ENCODE data around the gene DLEC1. TPM values are rescaled to one million over a fixed set of nuclear protein-coding genes. Genes with fewer than 3 reads are reported as not detected.

Gene DLEC1
- total and polyA plus RNA-seq, 2 of the 4 experiments (the other 2 are of a cell fraction), result 0.03 TPM; not detected in 1

DNA sequence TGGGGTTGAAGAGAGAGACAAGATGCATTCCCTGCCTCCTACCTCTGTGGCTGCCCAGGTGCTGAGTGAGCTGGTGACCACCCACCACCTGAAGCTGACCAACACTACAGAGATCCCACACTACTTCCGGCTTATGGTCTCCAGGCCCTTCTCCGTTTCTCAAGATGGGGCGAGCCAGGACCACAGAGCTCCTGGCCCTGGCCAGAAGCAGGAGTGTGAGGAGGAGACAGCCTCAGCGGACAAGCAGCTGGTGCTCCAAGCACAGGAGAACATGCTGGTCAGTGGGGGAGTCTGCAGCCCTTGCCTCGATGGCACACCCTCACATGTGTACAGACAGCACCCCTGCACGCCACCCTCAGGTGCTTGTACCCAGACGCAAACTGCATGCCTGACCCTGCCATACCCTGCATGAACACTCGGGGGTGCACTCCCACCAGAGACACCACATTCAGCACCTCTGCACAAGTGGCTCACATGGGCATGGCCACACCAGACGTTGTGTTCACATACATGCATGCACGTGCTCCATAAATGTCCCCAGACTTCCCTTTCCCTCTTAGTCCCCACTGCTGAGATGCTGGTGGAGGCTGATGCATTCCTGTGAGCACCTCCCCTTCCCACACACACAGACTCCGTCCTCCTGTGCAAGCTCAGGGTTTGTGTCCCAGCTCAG lies 78.9 kb downstream of the DLEC1 start (continued):
- no peak for TF ChIP-seq CHD1 (IDR thresholded peaks at IDR 0.05; ENCODE audit: low read depth, low read length)

DNA sequence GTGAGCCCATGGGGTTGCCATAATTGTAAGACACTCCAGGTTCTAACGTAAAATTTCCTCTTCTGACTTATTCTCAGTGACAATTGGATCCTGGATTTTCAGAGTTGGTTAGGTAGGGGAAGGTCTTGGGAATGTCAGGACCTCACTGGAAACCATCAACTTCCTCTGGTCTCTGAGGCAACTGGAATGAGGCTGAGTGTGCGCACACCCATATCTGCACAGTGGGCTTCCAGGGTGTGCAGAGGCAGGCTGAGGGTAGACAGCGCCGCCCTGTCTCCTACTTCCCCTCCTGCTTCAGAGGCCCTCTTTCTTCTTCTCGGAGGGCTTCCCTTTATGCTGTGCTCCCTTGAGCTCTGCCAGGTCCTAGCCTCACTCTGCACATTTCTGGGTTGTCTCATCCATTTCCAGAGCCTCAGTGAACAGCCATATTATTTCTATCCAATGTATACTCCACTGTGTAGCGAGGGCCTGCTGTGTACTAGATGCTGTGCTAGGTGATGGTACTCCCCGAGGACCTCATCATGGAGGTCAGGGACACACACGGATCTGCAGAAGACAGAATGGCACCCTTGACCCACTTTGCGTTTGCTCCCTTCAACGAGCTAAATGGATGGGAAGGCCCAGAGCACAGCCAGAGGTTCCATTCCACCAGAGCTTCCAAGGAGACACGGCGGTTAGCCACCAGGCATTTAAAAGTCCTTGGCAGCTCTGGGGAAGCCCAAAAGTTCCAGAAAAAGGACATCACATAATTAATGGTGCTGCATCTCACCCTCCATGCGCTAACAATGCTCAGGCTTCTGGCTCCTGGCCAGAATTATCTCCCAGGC lies 79.6 kb downstream of the DLEC1 start:
- ATAC-seq (ENCODE audit: low read depth) (no peak), DNase-seq (no peak)
- no peak overlapping the region for H2BK20ac ChIP-seq (ENCODE audit: low read depth, low read length)
- TF ChIP-seq MAFK (IDR thresholded peaks at IDR 0.05; ENCODE audit: low read depth, low read length), result no peak
- TF ChIP-seq MAZ (IDR thresholded peaks at IDR 0.05; ENCODE audit: borderline replicate concordance, low read depth, low read length), result no peak
- TF ChIP-seq, protein P1, sequence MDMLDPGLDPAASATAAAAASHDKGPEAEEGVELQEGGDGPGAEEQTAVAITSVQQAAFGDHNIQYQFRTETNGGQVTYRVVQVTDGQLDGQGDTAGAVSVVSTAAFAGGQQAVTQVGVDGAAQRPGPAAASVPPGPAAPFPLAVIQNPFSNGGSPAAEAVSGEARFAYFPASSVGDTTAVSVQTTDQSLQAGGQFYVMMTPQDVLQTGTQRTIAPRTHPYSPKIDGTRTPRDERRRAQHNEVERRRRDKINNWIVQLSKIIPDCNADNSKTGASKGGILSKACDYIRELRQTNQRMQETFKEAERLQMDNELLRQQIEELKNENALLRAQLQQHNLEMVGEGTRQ (IDR thresholded peaks at IDR 0.05; ENCODE audit: low read depth, low read length), result no peak
- no peak for TF ChIP-seq RFX5 (IDR thresholded peaks at IDR 0.05; ENCODE audit: low read depth, low read length)
- TF ChIP-seq MXI1 (IDR thresholded peaks at IDR 0.05; ENCODE audit: borderline replicate concordance, low read depth, low read length), result no peak
- no peak for TF ChIP-seq FOS (IDR thresholded peaks at IDR 0.05; ENCODE audit: low read depth, low read length)
- TF ChIP-seq SMC3 (IDR thresholded peaks at IDR 0.05; ENCODE audit: low read depth, low read length), result no peak
- POLR2A ChIA-PET (ENCODE audit: unreplicated experiment), result no interaction called here
- H3K27me3 ChIP-seq (ENCODE audit: control insufficient read depth, insufficient read depth, low read length), result peaks cover 6% of the 10 kb centered on the region; the same call in 1 of the 2 replicates
- no peak overlapping the region for H3K27ac ChIP-seq (ENCODE audit: insufficient read depth, low read length)
- H3K56ac ChIP-seq (ENCODE audit: extremely low read depth, insufficient read depth, low read length), result no peak overlapping the region
- intact Hi-C loops (cut with micrococcal nuclease), result loop anchor here (1.0 to 2.0 kb wide), 3 partner anchors 180 to 362 kb away; partner anchors contain the start of gene XYLB
- no peak overlapping the region for H2BK5ac ChIP-seq (ENCODE audit: low read depth, low read length, poor library complexity, severe bottlenecking)
- H3K4me1 ChIP-seq (ENCODE audit: control insufficient read depth, insufficient read depth, low read length), result no peaks in the 10 kb centered on the region
- no peak overlapping the region for H3K9ac ChIP-seq (ENCODE audit: low read depth, low read length)
- no peak overlapping the region for H4K91ac ChIP-seq (ENCODE audit: insufficient read depth, low read depth, low read length)
- no peak overlapping the region for H4K5ac ChIP-seq (ENCODE audit: low read depth, low read length)
- no peaks in the 10 kb centered on the region for H3K79me1 ChIP-seq (ENCODE audit: low read depth in 1 of 2, low read length in 2 of 2)
- H3K9me1 ChIP-seq (ENCODE audit: insufficient read depth, low read length), result 0 out of 2 replicates have a peak, but pooled peaks cover 3% of the 10 kb centered on the region
- no peak overlapping the region for H4K8ac ChIP-seq (ENCODE audit: low read depth in 2 of 2, low read length in 2 of 2)
- no peak overlapping the region for H3K4me2 ChIP-seq (ENCODE audit: low read depth, low read length)
- H4K20me1 ChIP-seq (ENCODE audit: insufficient read depth, low read length), result no peaks in the 10 kb centered on the region
- no peak overlapping the region for H2BK120ac ChIP-seq (ENCODE audit: low read depth, low read length)
- no peak overlapping the region for H2BK15ac ChIP-seq (ENCODE audit: low read depth, low read length)
- CTCF ChIA-PET, result interaction anchor here (1.0 kb wide), 2 partner anchors 19 to 228 kb away, joined by 3 to 6 read pairs; partner anchors contain the start of genes ACAA1 and XYLB
- no peak overlapping the region for H3K4me3 ChIP-seq (ENCODE audit: insufficient read depth, low read depth, low read length)
- WGBS, 2 experiments (ENCODE audit: extremely low coverage in 2 of 2, insufficient read length in 1 of 2), result 89% methylated on average over 7 of the region's 13 CpGs; no CpG with 5 or more reads in 1 of the 2 experiments
- dilution Hi-C loops (cut with HindIII; ENCODE audit: low sequenced_read_pairs, unreplicated experiment), result no loop called here
- in situ Hi-C loops (cut with MboI; ENCODE audit: low sequenced_read_pairs), result no loop called here
- no peak overlapping the region for H3K18ac ChIP-seq (ENCODE audit: low read depth, low read length)
- no peaks in the 10 kb centered on the region for H3K9me3 ChIP-seq (ENCODE audit: control insufficient read depth, insufficient read depth, low read length)
- no peak overlapping the region for H3K14ac ChIP-seq (replicated peaks; ENCODE audit: low read depth, low read length)
- peaks cover 19% of the 10 kb centered on the region for H3K36me3 ChIP-seq (ENCODE audit: control insufficient read depth, insufficient read depth, low read length)
- peak overlapping the region; percentile 61 for H2AFZ ChIP-seq (replicated peaks; ENCODE audit: low read length, poor library complexity)
- BruUV-seq (replicated peaks), result no TSS peak
- H3K4ac ChIP-seq (ENCODE audit: low read depth, low read length), result no peak overlapping the region
- no peak overlapping the region for H3K23ac ChIP-seq (ENCODE audit: low read depth, low read length)
- no peak overlapping the region for H2AK5ac ChIP-seq (ENCODE audit: low read depth, low read length)
- peak overlapping the region; percentile 50 for H2AK9ac ChIP-seq (replicated peaks; ENCODE audit: low read depth, low read length, poor library complexity)
